NCI-H82 (cell line): Measurements from ENCODE around the gene SPRR2D.
"Not testable (repeated sequence)": the region's sequence is repeated elsewhere in the genome, so short reads cannot be mapped to it uniquely, and the experiment has no call there.

Experiments used
- DNase-seq: peaks from one replicate; lab custom pipeline; 2025; lab: John Stamatoyannopoulos, UW

The SPRR2D gene

DNA sequence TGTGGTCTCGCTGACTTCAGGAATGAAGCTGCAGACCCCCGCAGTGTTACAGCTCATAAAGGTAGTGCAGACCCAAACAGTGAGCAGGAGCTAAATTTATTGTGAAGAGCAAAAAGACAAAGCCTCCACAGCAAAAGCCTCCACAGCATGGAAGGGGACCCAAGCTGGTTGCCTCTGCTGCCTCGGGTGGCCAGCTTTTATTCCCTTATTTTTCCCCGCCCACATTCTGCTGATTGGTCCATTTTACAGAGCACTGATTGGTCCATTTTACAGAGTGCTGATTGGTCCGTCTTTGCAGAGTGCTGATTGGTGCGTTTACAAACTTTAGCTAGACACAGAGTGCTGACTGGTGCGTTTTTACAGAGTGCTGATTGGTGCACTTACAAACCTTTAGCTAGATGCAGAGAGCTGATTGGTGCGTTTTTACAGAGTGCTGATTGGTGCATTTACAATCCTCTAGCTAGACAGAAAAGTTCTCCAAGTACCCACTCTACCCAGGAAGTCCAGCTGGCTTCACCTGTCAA lies 29.6 kb downstream of the SPRR2D start:
- DNase-seq, result not testable (repeated sequence)

DNA sequence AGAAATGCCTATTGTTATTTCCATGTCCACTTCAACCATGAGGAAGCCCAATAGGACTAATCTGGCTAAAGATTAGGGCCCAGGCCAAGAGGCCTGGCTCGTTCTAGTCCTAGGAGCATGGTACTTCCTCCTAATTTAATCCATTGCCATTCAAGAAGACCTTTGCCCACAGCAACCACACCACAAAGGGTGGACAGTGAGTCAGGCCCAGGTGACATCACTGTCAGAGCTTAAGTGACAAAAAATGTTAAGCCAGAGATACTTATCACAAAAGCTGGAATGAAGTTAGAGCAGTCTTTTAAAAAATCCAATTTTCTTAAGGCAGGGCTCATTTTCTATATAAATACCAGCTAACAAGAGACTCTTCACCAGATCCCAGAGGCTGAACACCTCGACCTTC lies 39.5 kb downstream of the SPRR2D start, which contains the start of gene SPRR3:
SPRR3 (plus strand) TSS at position 368 of the 400 bp plus-strand sequence. CDS start 1,272 bp downstream, outside the sequence.
- DNase-seq, result no peak

DNA sequence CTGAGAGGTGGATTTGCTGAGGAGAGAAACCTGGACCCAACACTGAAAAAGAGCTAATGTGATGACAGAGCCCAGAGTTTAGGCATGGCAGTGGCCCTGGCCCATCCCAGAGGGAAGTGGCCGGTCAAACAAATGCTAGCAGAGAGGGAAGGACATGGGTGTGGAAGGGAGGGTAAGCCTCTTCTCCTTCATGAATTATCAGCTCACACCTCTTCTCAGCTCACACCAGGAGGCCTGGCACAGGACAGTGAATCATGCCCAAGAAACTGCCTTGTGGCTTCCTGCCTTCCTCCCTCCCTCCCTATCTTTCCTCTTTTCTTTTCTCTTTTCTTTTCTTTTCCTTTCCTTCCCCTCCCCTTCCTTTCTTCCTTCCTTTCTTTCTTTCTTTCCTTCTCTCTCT lies 40.6 kb downstream of the SPRR2D start:
- DNase-seq, result no peak

- no peak for DNase-seq
These were observed 41.1 kb downstream of the SPRR2D start for GRCh38 chr1:152999818-153000217.

- no peak for DNase-seq
These were observed 42.4 kb downstream of the SPRR2D start for GRCh38 chr1:152998476-152998875.

DNA sequence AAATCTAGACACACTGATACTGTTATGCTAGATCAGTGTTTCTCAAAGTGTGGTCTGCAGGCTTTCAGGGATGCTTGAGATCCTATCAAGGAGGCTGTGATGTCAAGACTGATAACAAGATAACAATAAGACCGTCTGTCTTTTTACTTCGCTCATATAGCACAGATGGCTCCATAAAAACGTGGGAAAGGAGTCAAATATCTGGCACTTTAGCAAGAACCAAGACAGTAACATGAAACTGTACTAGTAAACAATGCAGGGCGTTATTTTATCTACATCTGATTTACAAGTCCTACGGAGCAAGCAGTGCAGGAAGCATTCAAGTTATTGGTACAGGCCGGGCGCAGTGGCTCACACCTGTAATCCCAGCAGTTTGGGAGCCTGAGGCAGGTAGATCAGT lies 43.0 kb downstream of the SPRR2D start:
- DNase-seq, result peak; percentile 39

DNA sequence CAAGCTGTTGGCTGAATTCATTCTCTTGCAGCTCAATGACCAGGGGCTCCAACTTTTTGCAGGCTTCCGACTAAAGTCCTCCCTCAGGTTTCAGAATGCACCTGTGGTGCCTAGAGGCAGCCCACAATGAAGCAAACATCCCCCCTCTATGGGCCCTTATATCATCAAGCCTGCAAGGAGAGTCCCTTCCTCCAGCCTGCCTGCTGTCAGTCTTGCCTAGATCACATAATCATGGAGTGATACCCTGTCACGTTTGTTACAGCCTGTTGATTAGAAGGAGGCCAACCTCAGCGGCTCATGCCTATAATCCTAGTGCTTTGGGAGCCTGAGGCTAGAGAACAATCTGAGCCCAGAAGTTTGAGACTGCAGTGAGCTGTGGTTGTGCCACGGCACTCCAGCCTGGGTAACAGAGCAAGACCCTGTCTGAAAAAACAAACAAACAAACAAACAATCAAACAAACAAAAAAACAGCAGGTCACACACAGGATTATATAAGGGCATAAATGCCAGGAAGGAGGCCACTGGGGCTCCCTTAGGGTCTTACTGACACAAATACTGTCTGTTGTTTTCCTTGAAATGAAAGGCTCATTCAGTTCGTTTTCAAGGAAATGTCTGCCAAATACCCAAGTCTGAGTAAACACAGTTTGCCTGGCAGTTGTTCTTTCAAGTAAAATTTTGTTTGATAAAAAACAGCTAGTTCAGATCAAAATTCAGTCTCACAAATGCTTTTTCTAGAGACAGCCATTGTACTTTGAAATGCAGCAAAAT lies 44.1 kb downstream of the SPRR2D start:
- peak; percentile 64 for DNase-seq

DNA sequence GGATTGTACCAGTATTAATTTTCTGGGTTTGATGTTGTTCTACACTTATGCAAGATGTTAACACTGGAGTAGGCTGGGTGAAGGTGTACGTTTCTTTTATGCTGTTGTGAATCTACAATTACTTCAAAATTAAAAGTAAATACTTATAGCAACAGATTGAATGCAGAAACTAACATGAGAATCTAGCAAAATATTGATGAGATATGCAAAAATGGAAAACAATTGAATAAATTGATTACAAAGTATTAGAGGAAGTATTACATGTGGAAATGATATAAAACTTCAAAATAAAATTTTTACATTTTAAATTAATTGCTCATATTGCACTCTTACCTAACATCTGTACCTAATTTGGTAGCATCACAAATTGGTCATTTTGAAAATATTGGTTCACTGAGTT lies 45.1 kb downstream of the SPRR2D start:
- DNase-seq, result no peak

DNA sequence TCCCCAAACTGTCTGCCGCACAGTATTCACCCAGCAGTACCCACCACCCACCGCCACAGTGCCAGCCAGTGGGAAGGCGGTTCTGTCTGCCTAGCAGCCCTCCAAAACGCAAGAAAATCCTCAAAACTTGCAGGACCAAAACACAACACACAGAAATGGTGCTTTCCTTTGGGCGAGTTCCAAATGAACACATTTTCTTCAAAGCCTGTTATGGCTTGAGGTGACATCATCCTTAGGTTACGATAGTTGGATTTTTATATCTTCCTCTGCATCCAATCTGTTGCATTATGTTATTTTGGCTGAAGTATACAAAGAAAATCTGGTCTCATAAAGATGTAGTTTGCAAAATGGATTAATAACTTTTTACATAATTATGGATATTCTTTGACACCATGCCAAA lies 47.7 kb downstream of the SPRR2D start:
- DNase-seq, result no peak
